Hepatocyte (in vitro differentiated cells): Measurements from ENCODE around the gene SH3RF3.

Source experiments
- EZH2 ChIP-seq: fragments of 200-600 bp; sonication (generic); IDR thresholded peaks from 2 replicates; pipeline ENCODE4 v1.6.1; 2016; ENCODE audit warnings: antibody characterized with exemption, mild to moderate bottlenecking, borderline replicate concordance
- TF ChIP-seq, protein P1 (sequence below): fragments of 200-600 bp; sonication (generic); IDR thresholded peaks from 2 replicates; pipeline ENCODE4 v1.5.1; 2016; ENCODE audit warnings: antibody characterized with exemption, mild to moderate bottlenecking; ENCODE audit not compliant: poor library complexity

DNA sequence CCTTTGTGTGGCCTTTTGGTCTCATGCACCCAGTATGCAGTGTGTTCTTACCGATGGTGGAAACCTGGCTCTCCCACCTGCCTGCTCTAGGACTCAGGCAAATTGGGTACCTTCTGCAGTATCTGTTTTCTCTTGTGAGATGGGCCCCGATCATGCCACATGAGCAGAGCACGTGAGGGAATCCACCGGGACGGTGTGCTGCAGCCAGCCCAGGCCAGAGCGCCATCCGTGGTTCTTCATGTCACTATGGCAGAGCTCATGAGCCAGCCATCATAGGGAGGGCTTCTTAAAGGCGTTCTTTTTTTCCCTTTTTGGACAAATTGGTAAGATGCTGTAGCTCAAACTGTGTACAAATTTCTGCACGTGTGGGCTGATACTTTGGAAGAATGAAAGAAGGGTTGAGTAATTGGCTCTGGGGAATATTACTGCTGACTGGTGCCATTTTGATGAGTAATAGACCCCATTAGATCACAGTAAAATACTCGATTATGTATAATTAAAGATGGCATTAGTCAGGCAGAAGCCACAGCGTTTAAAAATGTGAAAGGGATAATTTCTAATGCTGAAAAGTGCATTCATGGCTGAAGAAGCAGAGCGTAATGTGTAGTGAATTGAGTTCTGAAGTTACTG is 19.2 kb downstream of the SH3RF3 start:
- no peak for TF ChIP-seq EZH2
- TF ChIP-seq, protein P1, sequence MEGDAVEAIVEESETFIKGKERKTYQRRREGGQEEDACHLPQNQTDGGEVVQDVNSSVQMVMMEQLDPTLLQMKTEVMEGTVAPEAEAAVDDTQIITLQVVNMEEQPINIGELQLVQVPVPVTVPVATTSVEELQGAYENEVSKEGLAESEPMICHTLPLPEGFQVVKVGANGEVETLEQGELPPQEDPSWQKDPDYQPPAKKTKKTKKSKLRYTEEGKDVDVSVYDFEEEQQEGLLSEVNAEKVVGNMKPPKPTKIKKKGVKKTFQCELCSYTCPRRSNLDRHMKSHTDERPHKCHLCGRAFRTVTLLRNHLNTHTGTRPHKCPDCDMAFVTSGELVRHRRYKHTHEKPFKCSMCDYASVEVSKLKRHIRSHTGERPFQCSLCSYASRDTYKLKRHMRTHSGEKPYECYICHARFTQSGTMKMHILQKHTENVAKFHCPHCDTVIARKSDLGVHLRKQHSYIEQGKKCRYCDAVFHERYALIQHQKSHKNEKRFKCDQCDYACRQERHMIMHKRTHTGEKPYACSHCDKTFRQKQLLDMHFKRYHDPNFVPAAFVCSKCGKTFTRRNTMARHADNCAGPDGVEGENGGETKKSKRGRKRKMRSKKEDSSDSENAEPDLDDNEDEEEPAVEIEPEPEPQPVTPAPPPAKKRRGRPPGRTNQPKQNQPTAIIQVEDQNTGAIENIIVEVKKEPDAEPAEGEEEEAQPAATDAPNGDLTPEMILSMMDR, result no peak
